ENCODE results near the gene LYSMD3.

LYSMD3 gene

GRCh38 chr5:90555666-90556065 lies 26.3 kb upstream of the LYSMD3 start:
- no peaks in the 10 kb centered on the region for H3K9me3 Mint-ChIP-seq
- H3K36me3 Mint-ChIP-seq (ENCODE audit: low read depth) = no peaks in the 10 kb centered on the region
- no peak overlapping the region for H3K4me3 Mint-ChIP-seq
- no peak for DNase-seq (ENCODE audit: low spot score)
- peaks cover 73% of the 10 kb centered on the region for H3K27me3 Mint-ChIP-seq (ENCODE audit: low read depth)
- H3K4me1 Mint-ChIP-seq (ENCODE audit: low read depth) = peaks cover 9% of the 10 kb centered on the region
- no peak overlapping the region for H3K27ac Mint-ChIP-seq

GRCh38 chr5:90554358-90555006 lies 25.1 kb upstream of the LYSMD3 start:
- H3K4me3 Mint-ChIP-seq = no peak overlapping the region
- no peak overlapping the region for H3K27ac Mint-ChIP-seq
- H3K27me3 Mint-ChIP-seq (ENCODE audit: low read depth) = peaks cover 67% of the 10 kb centered on the region
- no peaks in the 10 kb centered on the region for H3K36me3 Mint-ChIP-seq (ENCODE audit: low read depth)
- DNase-seq (ENCODE audit: low spot score) = no peak
- peaks cover 11% of the 10 kb centered on the region for H3K4me1 Mint-ChIP-seq (ENCODE audit: low read depth)
- H3K9me3 Mint-ChIP-seq = no peaks in the 10 kb centered on the region

GRCh38 chr5:90553711-90554110 lies 24.3 kb upstream of the LYSMD3 start:
- peaks cover 62% of the 10 kb centered on the region for H3K27me3 Mint-ChIP-seq (ENCODE audit: low read depth)
- no peaks in the 10 kb centered on the region for H3K9me3 Mint-ChIP-seq
- H3K4me3 Mint-ChIP-seq = no peak overlapping the region
- DNase-seq (ENCODE audit: low spot score) = no peak
- H3K27ac Mint-ChIP-seq = no peak overlapping the region
- no peaks in the 10 kb centered on the region for H3K36me3 Mint-ChIP-seq (ENCODE audit: low read depth)
- H3K4me1 Mint-ChIP-seq (ENCODE audit: low read depth) = peaks cover 8% of the 10 kb centered on the region

- Mint-ChIP-seq H3K4me1 (ENCODE audit: low read depth) (peaks cover 2% of the 10 kb centered on the region), H3K27ac (no peak overlapping the region), H3K36me3 (ENCODE audit: low read depth) (no peaks in the 10 kb centered on the region), H3K4me3 (no peak overlapping the region), H3K27me3 (ENCODE audit: low read depth) (peaks cover 47% of the 10 kb centered on the region), H3K9me3 (no peaks in the 10 kb centered on the region)
- DNase-seq (ENCODE audit: low spot score) = no peak
Measured at GRCh38 chr5:90551376-90551775, 22.0 kb upstream of the LYSMD3 start.

GRCh38 chr5:90550963-90551362 lies 21.6 kb upstream of the LYSMD3 start:
- H3K4me3 Mint-ChIP-seq = no peak overlapping the region
- peaks cover 2% of the 10 kb centered on the region for H3K4me1 Mint-ChIP-seq (ENCODE audit: low read depth)
- no peak overlapping the region for H3K27ac Mint-ChIP-seq
- DNase-seq (ENCODE audit: low spot score) = no peak
- no peaks in the 10 kb centered on the region for H3K36me3 Mint-ChIP-seq (ENCODE audit: low read depth)
- peaks cover 43% of the 10 kb centered on the region for H3K27me3 Mint-ChIP-seq (ENCODE audit: low read depth)
- no peaks in the 10 kb centered on the region for H3K9me3 Mint-ChIP-seq

GRCh38 chr5:90549729-90550275 lies 20.4 kb upstream of the LYSMD3 start:
- no peaks in the 10 kb centered on the region for H3K9me3 Mint-ChIP-seq
- H3K27me3 Mint-ChIP-seq (ENCODE audit: low read depth) = peaks cover 37% of the 10 kb centered on the region
- H3K4me1 Mint-ChIP-seq (ENCODE audit: low read depth) = peaks cover 2% of the 10 kb centered on the region
- DNase-seq (ENCODE audit: low spot score) = no peak
- H3K27ac Mint-ChIP-seq = no peak overlapping the region
- H3K36me3 Mint-ChIP-seq (ENCODE audit: low read depth) = no peaks in the 10 kb centered on the region
- H3K4me3 Mint-ChIP-seq = no peak overlapping the region

- H3K27ac Mint-ChIP-seq = no peak overlapping the region
- peaks cover 2% of the 10 kb centered on the region for H3K4me1 Mint-ChIP-seq (ENCODE audit: low read depth)
- H3K36me3 Mint-ChIP-seq (ENCODE audit: low read depth) = no peaks in the 10 kb centered on the region
- DNase-seq (ENCODE audit: low spot score) = no peak
- H3K27me3 Mint-ChIP-seq (ENCODE audit: low read depth) = peaks cover 34% of the 10 kb centered on the region
- no peak overlapping the region for H3K4me3 Mint-ChIP-seq
- no peaks in the 10 kb centered on the region for H3K9me3 Mint-ChIP-seq
Measured at GRCh38 chr5:90549223-90549622, 19.8 kb upstream of the LYSMD3 start.

- Mint-ChIP-seq H3K36me3 (ENCODE audit: low read depth) (no peaks in the 10 kb centered on the region), H3K4me3 (no peak overlapping the region), H3K27me3 (ENCODE audit: low read depth) (peaks cover 30% of the 10 kb centered on the region), H3K27ac (no peak overlapping the region), H3K9me3 (no peaks in the 10 kb centered on the region), H3K4me1 (ENCODE audit: low read depth) (peaks cover 2% of the 10 kb centered on the region)
- DNase-seq (ENCODE audit: low spot score) = no peak
Measured at GRCh38 chr5:90548069-90548593, 18.7 kb upstream of the LYSMD3 start.

GRCh38 chr5:90547072-90547536 lies 17.7 kb upstream of the LYSMD3 start:
- peaks cover 25% of the 10 kb centered on the region for H3K27me3 Mint-ChIP-seq (ENCODE audit: low read depth)
- no peaks in the 10 kb centered on the region for H3K36me3 Mint-ChIP-seq (ENCODE audit: low read depth)
- H3K27ac Mint-ChIP-seq = no peak overlapping the region
- H3K9me3 Mint-ChIP-seq = no peaks in the 10 kb centered on the region
- peaks cover 2% of the 10 kb centered on the region for H3K4me1 Mint-ChIP-seq (ENCODE audit: low read depth)
- no peak for DNase-seq (ENCODE audit: low spot score)
- no peak overlapping the region for H3K4me3 Mint-ChIP-seq

GRCh38 chr5:90546216-90546837 lies 16.9 kb upstream of the LYSMD3 start:
- peaks cover 2% of the 10 kb centered on the region for H3K4me1 Mint-ChIP-seq (ENCODE audit: low read depth)
- no peaks in the 10 kb centered on the region for H3K36me3 Mint-ChIP-seq (ENCODE audit: low read depth)
- no peak overlapping the region for H3K4me3 Mint-ChIP-seq
- DNase-seq (ENCODE audit: low spot score) = no peak
- peaks cover 26% of the 10 kb centered on the region for H3K27me3 Mint-ChIP-seq (ENCODE audit: low read depth)
- H3K9me3 Mint-ChIP-seq = no peaks in the 10 kb centered on the region
- no peak overlapping the region for H3K27ac Mint-ChIP-seq

GRCh38 chr5:90545511-90545910 lies 16.1 kb upstream of the LYSMD3 start:
- H3K27me3 Mint-ChIP-seq (ENCODE audit: low read depth) = peaks cover 30% of the 10 kb centered on the region
- H3K4me1 Mint-ChIP-seq (ENCODE audit: low read depth) = peaks cover 2% of the 10 kb centered on the region
- H3K4me3 Mint-ChIP-seq = no peak overlapping the region
- H3K36me3 Mint-ChIP-seq (ENCODE audit: low read depth) = no peaks in the 10 kb centered on the region
- no peaks in the 10 kb centered on the region for H3K9me3 Mint-ChIP-seq
- H3K27ac Mint-ChIP-seq = no peak overlapping the region
- no peak for DNase-seq (ENCODE audit: low spot score)

GRCh38 chr5:90542827-90543519 lies 13.6 kb upstream of the LYSMD3 start:
- Mint-ChIP-seq H3K4me1 (ENCODE audit: low read depth) (no peaks in the 10 kb centered on the region), H3K27ac (no peak overlapping the region), H3K4me3 (no peak overlapping the region), H3K36me3 (ENCODE audit: low read depth) (no peaks in the 10 kb centered on the region), H3K9me3 (no peaks in the 10 kb centered on the region), H3K27me3 (ENCODE audit: low read depth) (peaks cover 36% of the 10 kb centered on the region)
- DNase-seq (ENCODE audit: low spot score) = no peak

- Mint-ChIP-seq H3K9me3 (no peaks in the 10 kb centered on the region), H3K27ac (no peak overlapping the region), H3K36me3 (ENCODE audit: low read depth) (no peaks in the 10 kb centered on the region), H3K4me3 (no peak overlapping the region), H3K27me3 (ENCODE audit: low read depth) (peaks cover 50% of the 10 kb centered on the region), H3K4me1 (ENCODE audit: low read depth) (no peaks in the 10 kb centered on the region)
- no peak for DNase-seq (ENCODE audit: low spot score)
Measured at GRCh38 chr5:90534922-90535321, 5.5 kb upstream of the LYSMD3 start.

- Mint-ChIP-seq H3K27me3 (ENCODE audit: low read depth) (peaks cover 45% of the 10 kb centered on the region), H3K4me3 (no peak overlapping the region), H3K9me3 (no peaks in the 10 kb centered on the region), H3K4me1 (ENCODE audit: low read depth) (no peaks in the 10 kb centered on the region), H3K27ac (no peak overlapping the region), H3K36me3 (ENCODE audit: low read depth) (no peaks in the 10 kb centered on the region)
- no peak for DNase-seq (ENCODE audit: low spot score)
Measured at GRCh38 chr5:90533794-90534193, 4.4 kb upstream of the LYSMD3 start.

Data from T-helper 2 cell treated with Interferon-gamma antibody and Interleukin-4, amounts not matched to agents 5 μg/mL and 100 μg/mL, for 36 hours (primary cell).